GM12801 (cell line): ENCODE results near the gene MBD6.

Experiments used
- CTCF ChIP-seq: IDR thresholded peaks from one replicate; pipeline ENCODE4 v1.5.1; 2011; ENCODE audit warnings: control low read depth; ENCODE audit not compliant: insufficient read length; ENCODE audit errors: extremely low read depth

MBD6 gene

DNA sequence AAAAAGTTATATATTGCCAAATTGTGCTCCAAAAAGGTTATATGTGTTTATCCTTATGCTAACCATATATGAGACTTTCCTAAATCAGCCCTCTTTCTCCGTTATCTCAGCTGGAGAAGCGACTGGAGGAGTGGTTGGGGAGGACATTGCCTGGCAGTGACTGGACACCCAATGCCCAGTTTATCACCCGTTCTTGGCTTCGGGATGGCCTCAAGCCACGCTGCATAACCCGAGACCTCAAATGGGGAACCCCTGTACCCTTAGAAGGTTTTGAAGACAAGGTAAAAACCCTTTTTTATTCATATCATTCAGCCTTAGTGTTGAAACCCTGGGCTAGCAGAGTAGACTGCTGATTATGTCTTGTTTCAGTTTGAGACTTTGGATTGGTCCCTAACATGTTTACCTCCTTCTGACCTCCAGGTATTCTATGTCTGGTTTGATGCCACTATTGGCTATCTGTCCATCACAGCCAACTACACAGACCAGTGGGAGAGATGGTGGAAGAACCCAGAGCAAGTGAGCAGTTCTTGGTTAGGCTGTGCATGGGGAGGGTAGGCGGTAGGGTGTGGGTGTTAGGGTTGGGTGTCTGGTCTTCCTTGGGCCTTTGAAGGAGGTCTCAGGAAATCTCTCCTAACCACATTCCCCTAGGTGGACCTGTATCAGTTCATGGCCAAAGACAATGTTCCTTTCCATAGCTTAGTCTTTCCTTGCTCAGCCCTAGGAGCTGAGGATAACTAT is 10.9 kb upstream of the MBD6 start:
- TF ChIP-seq CTCF: no peak

- TF ChIP-seq CTCF: no peak
Measured at GRCh38 chr12:57512665-57513064, 10.0 kb upstream of the MBD6 start.

DNA sequence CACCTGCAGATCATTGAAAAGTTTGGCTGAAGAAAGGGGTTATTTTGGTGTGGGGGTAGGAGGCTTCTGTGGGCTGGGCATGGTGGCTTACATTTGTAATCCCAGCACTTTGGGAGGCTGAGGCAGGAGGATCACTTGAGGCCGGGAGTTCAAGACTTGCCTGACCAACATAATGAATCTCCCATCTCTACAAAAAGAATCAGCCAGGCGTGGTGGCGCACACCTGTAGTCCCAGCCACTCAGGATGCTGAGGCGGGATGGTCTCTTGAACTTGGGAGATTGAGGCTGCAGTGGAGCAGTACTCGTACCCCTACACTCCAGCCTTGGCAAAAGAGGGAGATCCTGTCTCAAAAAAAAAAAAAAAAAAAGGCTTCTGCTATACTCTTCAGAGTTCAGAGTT is 9.4 kb upstream of the MBD6 start:
- TF ChIP-seq CTCF: no peak

DNA sequence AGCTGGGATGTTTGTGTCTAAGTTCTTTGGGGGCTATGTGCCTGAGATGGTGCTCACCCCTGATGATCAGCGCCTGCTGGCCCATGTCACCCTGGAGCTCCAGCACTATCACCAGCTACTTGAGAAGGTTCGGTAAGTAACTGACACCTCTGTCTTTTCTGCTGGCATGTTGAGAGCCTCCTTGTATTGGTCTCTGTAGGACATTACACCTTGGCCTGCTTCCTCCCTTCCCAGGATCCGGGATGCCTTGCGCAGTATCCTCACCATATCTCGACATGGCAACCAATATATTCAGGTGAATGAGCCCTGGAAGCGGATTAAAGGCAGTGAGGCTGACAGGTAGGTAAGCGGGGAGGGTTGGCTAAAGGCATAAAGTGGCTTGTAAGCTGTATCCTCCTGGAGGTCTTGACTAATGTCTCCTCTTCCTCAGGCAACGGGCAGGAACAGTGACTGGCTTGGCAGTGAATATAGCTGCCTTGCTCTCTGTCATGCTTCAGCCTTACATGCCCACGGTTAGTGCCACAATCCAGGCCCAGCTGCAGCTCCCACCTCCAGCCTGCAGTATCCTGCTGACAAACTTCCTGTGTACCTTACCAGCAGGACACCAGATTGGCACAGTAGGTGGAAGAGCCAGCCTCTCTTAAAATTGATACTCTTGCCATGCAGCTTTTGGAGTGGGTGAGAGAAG is 7.8 kb upstream of the MBD6 start:
- no peak for TF ChIP-seq CTCF

GRCh38 chr12:57515408-57515933 is 7.2 kb upstream of the MBD6 start:
- no peak for TF ChIP-seq CTCF

DNA sequence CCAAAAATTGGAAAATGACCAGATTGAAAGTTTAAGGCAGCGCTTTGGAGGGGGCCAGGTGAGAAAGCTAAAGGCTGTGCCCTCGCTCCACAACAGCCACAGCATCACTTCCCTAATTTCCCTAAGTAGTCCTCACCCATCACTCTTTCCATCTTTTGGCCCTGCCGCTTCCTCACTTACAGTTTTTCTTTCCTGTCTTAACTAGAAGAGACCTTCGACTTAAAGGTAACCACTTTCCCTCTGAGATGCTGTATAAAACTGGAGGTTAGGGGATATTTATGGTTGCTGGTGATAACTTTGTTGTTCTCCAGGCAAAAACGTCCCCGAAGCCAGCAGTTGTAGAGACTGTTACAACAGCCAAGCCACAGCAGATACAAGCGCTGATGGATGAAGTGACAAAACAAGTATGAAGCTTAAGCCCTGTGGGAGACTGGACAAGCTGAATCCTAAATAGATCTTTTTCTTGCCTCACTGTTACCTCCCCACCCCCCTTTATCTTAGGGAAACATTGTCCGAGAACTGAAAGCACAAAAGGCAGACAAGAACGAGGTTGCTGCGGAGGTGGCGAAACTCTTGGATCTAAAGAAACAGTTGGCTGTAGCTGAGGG is 6.6 kb upstream of the MBD6 start:
- no peak for TF ChIP-seq CTCF

DNA sequence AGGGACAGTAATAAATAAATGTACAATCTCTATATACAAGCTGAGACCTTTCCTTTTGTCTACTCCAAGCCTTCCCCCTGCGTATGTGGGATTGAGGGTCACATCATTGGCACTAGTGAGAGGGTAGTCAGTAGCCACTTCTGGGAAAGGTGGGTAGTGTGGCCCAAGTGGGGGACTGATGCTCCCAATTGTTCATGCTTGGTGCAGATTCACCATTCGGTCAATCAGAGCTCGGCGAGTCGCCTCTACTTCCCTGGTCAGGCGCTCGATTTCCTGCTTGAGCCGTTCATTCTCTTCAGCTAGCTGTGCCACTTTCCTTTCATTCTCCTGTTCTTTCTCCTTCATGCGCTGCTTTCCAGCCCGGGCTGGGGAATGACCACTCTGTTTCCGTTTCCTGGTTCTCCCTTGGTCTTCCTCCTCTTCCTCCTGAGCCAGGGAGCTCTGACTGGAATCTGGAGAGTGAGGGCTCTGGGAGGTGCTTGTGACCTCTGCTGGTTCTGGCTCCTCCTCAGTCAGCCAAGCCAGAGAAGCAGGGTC is 5.9 kb upstream of the MBD6 start:
- no peak for TF ChIP-seq CTCF
